Activated CD4-positive, alpha-beta T cell treated with anti-CD3 and anti-CD28 coated beads, Interleukin-2, amount 10 ng/mL, durations not matched to agents 24 days and 14 days (primary cell): ENCODE results near the gene SCO1. TPM values are rescaled to one million over a fixed set of nuclear protein-coding genes. Genes with fewer than 3 reads are reported as not detected.

ENCODE experiments used
- DNase-seq: peaks from one replicate; pipeline ENCODE4 v3.0.0; 2022
- H3K27ac Mint-ChIP-seq: one replicate; pipeline ENCODE4 v1.8.0; 2022; ENCODE audit warnings: mild to moderate bottlenecking, mixed read lengths
- H3K27me3 Mint-ChIP-seq: one replicate; pipeline ENCODE4 v1.8.0; 2022; ENCODE audit warnings: mixed read lengths
- H3K36me3 Mint-ChIP-seq: one replicate; pipeline ENCODE4 v1.8.0; 2022; ENCODE audit warnings: low read depth, mild to moderate bottlenecking, mixed read lengths
- H3K4me1 Mint-ChIP-seq: one replicate; pipeline ENCODE4 v1.8.0; 2021; ENCODE audit warnings: mixed read lengths
- H3K4me3 Mint-ChIP-seq: one replicate; pipeline ENCODE4 v1.8.0; 2022; ENCODE audit warnings: mild to moderate bottlenecking, moderate library complexity, mixed read lengths
- H3K9me3 Mint-ChIP-seq: one replicate; pipeline ENCODE4 v1.8.0; 2021; ENCODE audit warnings: mixed read lengths
- intact Hi-C: fragments of 100-400 bp; cut with micrococcal nuclease; formaldehyde crosslinking; loops from one replicate; pipeline ENCODE4 v1.15.1; 2023
- total RNA-seq: library from RNA; stranded (reverse); gene quantifications from 2 replicates; pipeline ENCODE4 v1.2.3, GENCODE V29; 2022

Gene SCO1
- 43.4 and 44.9 TPM in 2 replicates for total RNA-seq

DNA sequence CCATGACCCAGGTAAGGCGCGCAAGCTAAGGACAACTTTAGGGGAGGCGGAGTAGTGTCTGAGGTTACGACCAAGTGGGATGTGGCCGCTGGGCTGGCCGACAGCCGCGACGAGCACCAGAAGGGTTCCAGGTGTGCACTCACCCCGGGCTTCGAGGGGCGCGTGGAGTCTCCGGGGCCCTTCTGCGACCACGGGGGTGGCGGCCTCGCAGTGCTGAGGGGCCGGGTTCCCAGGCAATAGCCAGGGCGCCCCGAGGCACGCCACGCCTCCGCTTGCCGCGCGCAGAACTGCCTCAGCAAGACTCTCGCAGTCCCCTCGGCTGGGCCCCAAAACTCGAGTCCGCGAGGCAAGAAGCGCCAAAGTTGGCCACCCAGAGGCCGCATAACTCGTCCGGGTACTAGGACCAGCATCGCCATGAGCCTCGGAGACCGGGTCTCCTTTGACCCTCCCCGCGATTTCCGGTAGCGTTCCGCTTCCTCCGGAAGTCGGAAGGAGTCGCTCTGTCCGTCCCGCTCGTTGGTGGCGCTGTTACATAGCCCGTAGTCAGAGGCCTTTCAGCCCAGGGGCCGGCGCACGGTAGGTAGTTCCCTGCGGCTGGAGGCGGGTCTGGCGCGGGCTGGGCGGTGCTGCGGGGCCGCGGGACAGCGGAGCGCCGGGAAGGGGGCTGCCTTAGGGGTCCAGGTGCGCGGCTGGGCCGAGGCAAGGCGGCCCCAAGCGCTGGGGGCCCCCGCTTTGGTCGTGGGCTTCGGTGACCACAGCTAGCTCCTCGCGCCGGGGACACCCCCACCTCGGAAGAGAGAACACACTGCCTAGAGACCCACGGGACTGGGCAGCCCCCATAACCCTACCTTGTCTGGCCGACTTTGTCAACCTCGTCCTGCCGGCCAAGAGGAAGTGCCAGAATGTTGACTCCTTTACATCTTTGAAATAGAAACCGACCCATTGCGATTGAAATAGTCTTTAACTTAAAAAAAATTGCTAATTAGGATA, at the start of gene SCO1, which contains the start of gene ADPRM:
TSS of gene SCO1 (minus strand) at position 442 of the 990 bp plus-strand sequence. CDS start at position 416, 26 bp downstream.
TSS of gene ADPRM (plus strand) at position 503 of the 990 bp plus-strand sequence. CDS start 7,333 bp downstream, outside the sequence.
- Mint-ChIP-seq H3K9me3 (no peaks in the 10 kb centered on the region), H3K36me3 (peaks cover 47% of the 10 kb centered on the region), H3K27me3 (no peaks in the 10 kb centered on the region), H3K4me1 (peaks cover 46% of the 10 kb centered on the region), H3K4me3 (peak within 1 kb of the TSS; percentile 89), H3K27ac (peak within 1 kb of the TSS; percentile 93)
- peak; percentile 98 for DNase-seq
- intact Hi-C loops: loop anchor here (2.0 kb wide), 2 partner anchors 29 to 45 kb away; no protein-coding TSS in a partner anchor

GRCh38 chr17:10745231-10745630, 47.9 kb upstream of the SCO1 start:
- Mint-ChIP-seq H3K36me3 (no peaks in the 10 kb centered on the region), H3K27me3 (peaks cover 16% of the 10 kb centered on the region), H3K27ac (no peak overlapping the region), H3K4me1 (peaks cover 4% of the 10 kb centered on the region), H3K9me3 (no peaks in the 10 kb centered on the region), H3K4me3 (no peak overlapping the region)
- intact Hi-C loops: no loop called here
- DNase-seq: no peak

DNA sequence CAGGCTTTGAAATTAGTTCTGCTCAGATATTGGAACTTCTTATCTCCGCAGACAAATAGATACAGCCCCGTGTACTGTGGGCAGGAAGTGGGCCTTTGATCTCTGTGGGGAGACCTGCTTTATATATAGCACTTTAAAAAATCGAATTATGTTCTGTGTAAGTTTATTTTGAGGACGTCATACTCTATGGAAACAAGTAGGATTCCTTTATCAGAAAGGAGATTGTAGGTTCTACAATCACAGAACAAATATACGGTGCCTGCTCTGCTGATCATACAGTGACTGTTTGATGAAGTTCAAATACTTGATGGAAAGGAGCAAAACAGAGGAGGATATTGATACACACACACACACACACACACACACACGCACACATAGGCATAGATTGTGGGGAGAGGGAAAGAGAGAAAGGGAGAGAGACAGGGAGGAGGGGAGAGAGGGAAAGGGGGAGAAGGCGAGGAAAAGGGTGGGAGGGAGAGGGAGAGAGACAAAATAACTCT, 47.2 kb upstream of the SCO1 start:
- Mint-ChIP-seq H3K27me3 (peaks cover 17% of the 10 kb centered on the region), H3K36me3 (no peaks in the 10 kb centered on the region), H3K4me3 (no peak overlapping the region), H3K27ac (no peak overlapping the region), H3K4me1 (peaks cover 4% of the 10 kb centered on the region), H3K9me3 (no peaks in the 10 kb centered on the region)
- intact Hi-C loops: no loop called here
- peak; percentile 61 for DNase-seq

DNA sequence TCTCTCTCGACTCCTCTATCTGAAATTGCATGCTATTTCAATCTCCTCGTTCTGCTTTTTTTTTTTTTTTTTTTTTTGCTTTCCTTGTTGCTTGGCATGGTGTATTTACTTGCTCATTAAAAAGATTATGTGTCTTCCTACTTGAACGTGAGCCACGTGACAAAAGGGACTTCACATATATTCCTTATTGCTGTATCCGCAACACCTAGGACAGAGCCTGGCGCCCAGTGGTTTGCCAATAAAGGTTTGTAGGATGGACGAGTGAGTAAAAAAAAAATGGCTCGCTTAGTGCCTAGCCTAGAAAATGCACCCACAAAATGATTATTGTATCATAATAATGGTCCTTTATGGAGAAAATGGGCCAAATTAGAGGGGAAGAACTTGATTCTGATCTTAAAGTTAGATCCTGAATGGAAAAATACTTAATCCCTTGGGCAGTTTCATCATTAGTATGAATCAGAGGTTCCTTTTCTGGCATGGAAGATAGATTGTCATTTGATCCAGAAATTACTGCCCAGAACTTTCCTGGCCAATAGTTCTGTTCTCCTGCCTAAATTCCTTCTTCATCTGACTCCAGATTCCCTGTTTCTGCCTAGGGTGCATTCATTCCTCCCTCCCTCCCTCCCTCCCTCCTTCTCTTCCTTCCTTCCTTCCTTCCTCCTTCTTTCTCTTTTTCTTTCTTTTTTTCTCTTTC, 46.1 kb upstream of the SCO1 start:
- Mint-ChIP-seq H3K4me1 (peaks cover 4% of the 10 kb centered on the region), H3K36me3 (no peaks in the 10 kb centered on the region), H3K4me3 (no peak overlapping the region), H3K27me3 (peaks cover 21% of the 10 kb centered on the region), H3K27ac (no peak overlapping the region), H3K9me3 (no peaks in the 10 kb centered on the region)
- intact Hi-C loops: no loop called here
- no peak for DNase-seq

GRCh38 chr17:10742431-10742830, 45.1 kb upstream of the SCO1 start:
- H3K27me3 Mint-ChIP-seq: peaks cover 22% of the 10 kb centered on the region
- H3K27ac Mint-ChIP-seq: no peak overlapping the region
- DNase-seq: no peak
- H3K36me3 Mint-ChIP-seq: no peaks in the 10 kb centered on the region
- no peak overlapping the region for H3K4me3 Mint-ChIP-seq
- intact Hi-C loops: no loop called here
- H3K9me3 Mint-ChIP-seq: no peaks in the 10 kb centered on the region
- H3K4me1 Mint-ChIP-seq: peaks cover 4% of the 10 kb centered on the region

GRCh38 chr17:10741416-10742135, 44.2 kb upstream of the SCO1 start:
- H3K4me1 Mint-ChIP-seq: peaks cover 7% of the 10 kb centered on the region
- no peak overlapping the region for H3K27ac Mint-ChIP-seq
- H3K9me3 Mint-ChIP-seq: no peaks in the 10 kb centered on the region
- intact Hi-C loops: no loop called here
- H3K27me3 Mint-ChIP-seq: peaks cover 21% of the 10 kb centered on the region
- no peak overlapping the region for H3K4me3 Mint-ChIP-seq
- H3K36me3 Mint-ChIP-seq: no peaks in the 10 kb centered on the region
- no peak for DNase-seq

GRCh38 chr17:10739386-10739785, 42.1 kb upstream of the SCO1 start:
- H3K9me3 Mint-ChIP-seq: no peaks in the 10 kb centered on the region
- no peak overlapping the region for H3K27ac Mint-ChIP-seq
- H3K4me3 Mint-ChIP-seq: no peak overlapping the region
- no peaks in the 10 kb centered on the region for H3K36me3 Mint-ChIP-seq
- no peak for DNase-seq
- intact Hi-C loops: no loop called here
- H3K4me1 Mint-ChIP-seq: peaks cover 3% of the 10 kb centered on the region
- H3K27me3 Mint-ChIP-seq: peaks cover 24% of the 10 kb centered on the region

GRCh38 chr17:10738521-10739258, 41.4 kb upstream of the SCO1 start:
- Mint-ChIP-seq H3K9me3 (no peaks in the 10 kb centered on the region), H3K27ac (no peak overlapping the region), H3K36me3 (no peaks in the 10 kb centered on the region), H3K4me1 (peaks cover 3% of the 10 kb centered on the region), H3K27me3 (peaks cover 23% of the 10 kb centered on the region), H3K4me3 (no peak overlapping the region)
- intact Hi-C loops: no loop called here
- DNase-seq: no peak

GRCh38 chr17:10737736-10738135, 40.4 kb upstream of the SCO1 start:
- peaks cover 3% of the 10 kb centered on the region for H3K4me1 Mint-ChIP-seq

DNA sequence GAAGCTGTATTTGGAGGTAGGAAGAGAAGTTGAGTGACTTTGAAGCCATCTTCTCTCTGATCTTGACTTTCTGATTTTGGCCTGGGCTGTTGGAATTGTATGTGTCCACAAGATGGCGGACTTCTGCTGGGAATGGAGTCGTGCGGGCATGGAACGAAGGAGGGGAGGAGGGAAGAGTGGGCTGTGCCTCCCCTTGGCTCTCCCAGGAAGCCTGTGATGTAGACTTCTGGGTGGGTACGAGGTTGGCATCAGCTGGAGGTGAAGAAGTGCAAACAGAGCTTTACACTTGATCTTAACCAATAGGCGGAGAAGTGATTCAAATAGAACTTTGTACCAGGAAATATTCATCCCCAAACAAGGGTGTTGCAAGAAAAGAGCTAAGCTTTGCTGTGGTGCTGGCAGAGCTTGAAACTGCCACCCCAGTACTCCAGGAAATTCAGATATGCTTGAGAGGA, 39.9 kb upstream of the SCO1 start:
- no peaks in the 10 kb centered on the region for H3K36me3 Mint-ChIP-seq
- H3K27ac Mint-ChIP-seq: no peak overlapping the region
- DNase-seq: peak; percentile 71
- peaks cover 3% of the 10 kb centered on the region for H3K4me1 Mint-ChIP-seq
- H3K27me3 Mint-ChIP-seq: peaks cover 24% of the 10 kb centered on the region
- H3K4me3 Mint-ChIP-seq: no peak overlapping the region
- intact Hi-C loops: loop anchor here (1.0 kb wide), 1 partner anchor 108 kb away; no protein-coding TSS in a partner anchor
- no peaks in the 10 kb centered on the region for H3K9me3 Mint-ChIP-seq

More at GRCh38 chr17:10737736-10738135, 40.4 kb upstream of the SCO1 start:
- no peak for DNase-seq
- no peaks in the 10 kb centered on the region for H3K36me3 Mint-ChIP-seq
- H3K4me3 Mint-ChIP-seq: no peak overlapping the region
- intact Hi-C loops: loop anchor here (1.0 kb wide), 1 partner anchor 108 kb away; no protein-coding TSS in a partner anchor
- peaks cover 24% of the 10 kb centered on the region for H3K27me3 Mint-ChIP-seq
- no peak overlapping the region for H3K27ac Mint-ChIP-seq
- no peaks in the 10 kb centered on the region for H3K9me3 Mint-ChIP-seq

DNA sequence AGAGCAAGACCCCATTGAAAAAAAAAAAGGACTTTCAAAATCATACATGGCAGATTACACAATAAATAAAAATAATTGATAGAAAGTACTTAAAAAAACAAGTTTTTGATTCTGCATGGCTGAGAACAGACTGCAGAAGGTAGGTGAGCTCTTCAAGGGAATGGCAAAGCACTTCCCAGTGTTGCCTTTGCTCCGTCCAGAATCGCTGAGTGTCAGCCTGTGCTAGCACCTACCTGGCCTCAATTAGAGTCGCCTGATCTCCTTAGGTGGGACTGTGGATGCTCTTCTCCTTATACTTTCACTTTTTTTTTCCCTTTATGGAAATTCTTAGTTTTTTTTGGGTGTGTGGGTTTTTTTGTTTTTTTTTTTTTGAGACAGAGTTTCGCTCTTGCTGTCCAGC, 38.5 kb upstream of the SCO1 start:
- Mint-ChIP-seq H3K4me3 (no peak overlapping the region), H3K4me1 (peaks cover 6% of the 10 kb centered on the region), H3K27me3 (peaks cover 21% of the 10 kb centered on the region), H3K9me3 (no peaks in the 10 kb centered on the region), H3K27ac (no peak overlapping the region), H3K36me3 (no peaks in the 10 kb centered on the region)
- DNase-seq: no peak
- intact Hi-C loops: no loop called here

GRCh38 chr17:10735251-10735650, 37.9 kb upstream of the SCO1 start:
- intact Hi-C loops: no loop called here

DNA sequence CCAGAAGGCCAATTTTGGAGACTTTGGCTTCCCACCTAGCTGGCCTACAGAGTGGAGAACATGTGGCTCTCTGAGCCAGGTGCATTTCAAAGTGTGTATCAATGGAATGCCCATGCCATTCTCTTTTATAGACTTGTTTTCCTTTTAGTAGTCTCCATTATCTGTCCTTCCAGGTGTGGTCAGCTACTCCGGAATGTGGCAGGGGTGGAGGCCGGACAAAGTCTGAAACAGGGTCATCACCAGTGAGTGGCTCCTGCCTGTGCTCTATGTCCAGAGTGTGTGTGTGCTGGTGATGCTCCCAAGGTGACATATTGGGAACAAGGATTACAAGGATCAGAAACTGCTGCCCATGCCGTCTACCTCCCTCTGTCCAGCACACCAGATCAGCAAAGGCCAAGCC, 36.3 kb upstream of the SCO1 start:
- Mint-ChIP-seq H3K9me3 (no peaks in the 10 kb centered on the region), H3K4me1 (peaks cover 12% of the 10 kb centered on the region)

More at GRCh38 chr17:10735251-10735650, 37.9 kb upstream of the SCO1 start:
- DNase-seq: no peak
- Mint-ChIP-seq H3K4me3 (no peak overlapping the region), H3K27me3 (peaks cover 22% of the 10 kb centered on the region), H3K4me1 (peaks cover 9% of the 10 kb centered on the region), H3K9me3 (no peaks in the 10 kb centered on the region), H3K36me3 (no peaks in the 10 kb centered on the region), H3K27ac (no peak overlapping the region)

More for the DNA sequence above, 36.3 kb upstream of the SCO1 start:
- Mint-ChIP-seq H3K27ac (no peak overlapping the region), H3K4me3 (no peak overlapping the region), H3K27me3 (peaks cover 17% of the 10 kb centered on the region), H3K36me3 (no peaks in the 10 kb centered on the region)
- intact Hi-C loops: no loop called here
- DNase-seq: no peak
